Nephron progenitor cell (in vitro differentiated cells): ENCODE results near the gene PLXNA4.

Source experiments
- DNase-seq: peaks from one replicate; pipeline ENCODE4 v3.0.0; 2021
- H3K27ac Mint-ChIP-seq: 2 replicates; pipeline ENCODE4 v1.8.0; 2021; ENCODE audit warnings: mild to moderate bottlenecking, moderate library complexity, mixed read lengths
- H3K27me3 Mint-ChIP-seq: 2 replicates; pipeline ENCODE4 v1.8.0; 2021; ENCODE audit warnings: mild to moderate bottlenecking, low read depth, mixed read lengths; ENCODE audit not compliant: poor library complexity
- H3K36me3 Mint-ChIP-seq: 2 replicates; pipeline ENCODE4 v1.8.0; 2021; ENCODE audit warnings: low read depth, mixed read lengths
- H3K4me1 Mint-ChIP-seq: 2 replicates; pipeline ENCODE4 v1.8.0; 2021; ENCODE audit warnings: mixed read lengths
- H3K4me3 Mint-ChIP-seq: 2 replicates; pipeline ENCODE4 v1.8.0; 2021; ENCODE audit warnings: mild to moderate bottlenecking, moderate library complexity, mixed read lengths
- H3K9me3 Mint-ChIP-seq: 2 replicates; pipeline ENCODE4 v1.8.0; 2021; ENCODE audit warnings: mild to moderate bottlenecking, moderate library complexity, mixed read lengths
- TF ChIP-seq, protein P1 (sequence below): fragments of 200-600 bp; sonication (generic); IDR thresholded peaks from 2 replicates; pipeline ENCODE4 v1.5.0; 2021; ENCODE audit warnings: antibody characterized with exemption

PLXNA4 gene

DNA sequence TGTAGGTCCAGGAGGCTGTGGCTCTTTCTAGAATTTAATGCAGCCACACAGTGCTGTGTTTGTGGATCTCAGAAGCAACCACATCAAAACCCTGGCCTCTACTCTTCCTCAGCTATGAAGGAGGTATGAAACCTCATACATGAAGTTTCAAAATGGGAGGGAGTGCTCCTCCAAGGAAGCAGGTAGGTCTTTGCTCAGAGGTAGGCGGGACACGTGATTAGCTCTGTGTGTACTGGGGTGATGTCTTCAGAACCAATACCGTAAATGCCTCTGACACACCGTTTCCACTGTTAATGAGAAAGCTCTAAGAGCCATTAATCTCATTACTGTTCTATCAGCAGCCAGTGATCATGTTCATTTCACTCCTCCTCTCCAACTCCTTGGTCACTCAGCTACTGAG, 126.1 kb downstream of the PLXNA4 start:
- Mint-ChIP-seq H3K27ac (no peak overlapping the region), H3K4me3 (no peak overlapping the region), H3K9me3 (peaks cover 9% of the 10 kb centered on the region), H3K4me1 (peaks cover 14% of the 10 kb centered on the region), H3K36me3 (no peaks in the 10 kb centered on the region), H3K27me3 (peaks cover 43% of the 10 kb centered on the region)
- no peak for DNase-seq
- TF ChIP-seq, protein P1, sequence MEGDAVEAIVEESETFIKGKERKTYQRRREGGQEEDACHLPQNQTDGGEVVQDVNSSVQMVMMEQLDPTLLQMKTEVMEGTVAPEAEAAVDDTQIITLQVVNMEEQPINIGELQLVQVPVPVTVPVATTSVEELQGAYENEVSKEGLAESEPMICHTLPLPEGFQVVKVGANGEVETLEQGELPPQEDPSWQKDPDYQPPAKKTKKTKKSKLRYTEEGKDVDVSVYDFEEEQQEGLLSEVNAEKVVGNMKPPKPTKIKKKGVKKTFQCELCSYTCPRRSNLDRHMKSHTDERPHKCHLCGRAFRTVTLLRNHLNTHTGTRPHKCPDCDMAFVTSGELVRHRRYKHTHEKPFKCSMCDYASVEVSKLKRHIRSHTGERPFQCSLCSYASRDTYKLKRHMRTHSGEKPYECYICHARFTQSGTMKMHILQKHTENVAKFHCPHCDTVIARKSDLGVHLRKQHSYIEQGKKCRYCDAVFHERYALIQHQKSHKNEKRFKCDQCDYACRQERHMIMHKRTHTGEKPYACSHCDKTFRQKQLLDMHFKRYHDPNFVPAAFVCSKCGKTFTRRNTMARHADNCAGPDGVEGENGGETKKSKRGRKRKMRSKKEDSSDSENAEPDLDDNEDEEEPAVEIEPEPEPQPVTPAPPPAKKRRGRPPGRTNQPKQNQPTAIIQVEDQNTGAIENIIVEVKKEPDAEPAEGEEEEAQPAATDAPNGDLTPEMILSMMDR: no peak

DNA sequence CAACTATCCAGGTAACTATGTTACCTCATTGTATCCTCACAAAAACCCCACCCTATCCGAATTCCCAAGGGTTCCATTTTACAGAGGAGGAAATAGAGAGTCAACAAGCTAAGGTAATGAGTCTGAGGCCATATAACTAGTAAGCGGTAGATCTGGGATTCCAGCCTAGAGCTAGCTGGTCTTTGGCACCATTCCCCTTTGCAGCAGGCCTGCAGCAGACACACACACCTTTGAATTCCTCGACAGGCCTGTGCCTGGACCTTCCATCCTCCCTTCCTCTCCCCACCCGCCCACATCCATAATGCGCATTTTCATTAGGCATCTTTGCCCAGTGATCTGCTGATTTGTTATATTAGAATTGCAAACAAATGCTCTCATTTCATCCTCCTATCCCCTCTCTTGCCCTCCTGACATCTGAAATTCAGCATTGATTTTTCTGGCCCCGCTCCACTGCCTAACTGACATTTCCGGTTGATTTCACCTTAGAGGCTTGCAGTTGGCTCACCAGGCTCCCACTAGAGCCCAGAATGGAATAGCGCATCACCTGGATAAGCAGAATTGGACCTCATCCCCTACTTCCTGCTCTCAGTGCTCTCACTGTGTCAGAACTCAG, 129.5 kb downstream of the PLXNA4 start:
- Mint-ChIP-seq H3K27ac (no peak overlapping the region), H3K27me3 (peaks cover 41% of the 10 kb centered on the region), H3K4me3 (no peak overlapping the region), H3K36me3 (no peaks in the 10 kb centered on the region), H3K4me1 (peaks cover 17% of the 10 kb centered on the region), H3K9me3 (peaks cover 9% of the 10 kb centered on the region)
- TF ChIP-seq, protein P1: no peak
- no peak for DNase-seq

DNA sequence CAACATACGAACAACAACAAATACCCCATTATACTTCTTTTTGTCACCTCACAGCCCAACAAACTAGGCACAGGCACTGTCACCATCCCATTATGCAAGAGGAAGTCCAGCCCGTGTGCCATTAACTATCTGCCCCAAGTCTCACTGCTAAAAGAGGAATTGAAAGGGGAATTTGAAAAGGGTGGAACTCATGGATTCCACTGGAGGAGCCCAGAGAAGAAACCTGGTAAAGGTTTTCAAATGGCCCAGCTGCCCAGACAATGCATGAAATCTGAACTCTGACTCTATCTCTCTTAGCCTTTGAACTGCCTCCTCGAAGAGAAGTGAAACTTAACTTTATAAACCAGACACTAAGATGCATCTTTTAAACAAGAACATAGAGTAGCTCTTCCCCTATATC, 130.0 kb downstream of the PLXNA4 start:
- H3K36me3 Mint-ChIP-seq: no peaks in the 10 kb centered on the region
- H3K27me3 Mint-ChIP-seq: peaks cover 42% of the 10 kb centered on the region
- H3K9me3 Mint-ChIP-seq: peaks cover 9% of the 10 kb centered on the region
- H3K27ac Mint-ChIP-seq: no peak overlapping the region
- no peak overlapping the region for H3K4me3 Mint-ChIP-seq
- peaks cover 18% of the 10 kb centered on the region for H3K4me1 Mint-ChIP-seq
- TF ChIP-seq, protein P1: no peak
- no peak for DNase-seq

DNA sequence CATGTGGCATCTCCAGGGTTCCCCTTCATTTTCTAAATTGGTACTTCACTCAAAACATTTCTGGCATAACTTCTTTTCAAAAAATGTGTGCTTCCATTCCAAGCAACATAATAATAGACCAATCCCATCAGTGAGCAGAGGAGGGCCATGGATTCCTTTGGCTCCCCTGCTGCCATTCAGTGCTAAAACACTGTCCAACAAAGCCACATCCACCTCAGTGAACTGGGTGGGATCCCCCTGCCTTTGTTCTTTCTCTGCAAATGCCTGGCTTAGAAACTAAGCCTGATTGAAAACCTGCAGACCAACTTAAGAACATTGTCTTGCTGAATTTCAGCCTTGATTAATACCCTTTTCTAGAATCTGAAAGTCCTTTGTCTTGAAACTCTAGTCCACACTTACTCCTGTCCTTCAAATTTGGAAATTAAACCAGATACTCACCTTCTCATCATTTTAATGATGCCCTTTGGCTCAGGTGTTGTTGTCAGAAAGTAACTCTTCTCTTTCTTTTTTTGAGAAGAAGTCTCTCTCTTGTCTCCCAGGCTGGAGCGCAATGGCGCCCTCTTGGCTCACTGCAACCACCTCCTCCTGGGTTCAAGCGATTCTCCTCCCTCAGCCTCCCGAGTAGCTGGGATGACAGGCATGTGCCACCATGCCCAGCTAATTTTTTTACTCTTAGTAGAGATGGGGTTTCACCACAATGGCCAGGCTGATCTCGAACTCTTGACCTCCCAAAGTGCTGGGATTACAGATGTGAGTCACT, 132.3 kb downstream of the PLXNA4 start:
- Mint-ChIP-seq H3K4me3 (no peak overlapping the region), H3K27me3 (peaks cover 38% of the 10 kb centered on the region), H3K4me1 (peaks cover 19% of the 10 kb centered on the region), H3K36me3 (no peaks in the 10 kb centered on the region), H3K9me3 (peaks cover 4% of the 10 kb centered on the region), H3K27ac (no peak overlapping the region)
- TF ChIP-seq, protein P1: no peak
- no peak for DNase-seq

DNA sequence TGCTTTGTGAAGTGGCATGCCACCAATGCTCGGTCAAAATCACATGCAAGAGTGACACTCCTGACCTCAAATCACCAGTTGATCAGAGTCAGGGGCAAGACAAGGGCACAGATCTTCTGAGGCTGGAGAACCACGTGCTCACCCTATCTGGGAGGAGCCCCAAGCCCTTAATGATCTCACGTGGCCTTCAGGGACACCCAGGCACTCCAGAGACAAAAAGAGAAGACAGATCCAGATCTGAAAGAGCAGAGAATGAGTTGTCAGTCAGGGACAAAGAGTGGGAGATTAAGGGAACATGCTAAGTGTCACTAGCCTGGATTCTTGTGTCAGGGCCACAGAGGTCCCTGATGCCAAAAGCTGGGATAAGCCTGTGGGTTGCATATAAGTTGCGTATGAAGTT, 134.3 kb downstream of the PLXNA4 start:
- TF ChIP-seq, protein P1: no peak
- Mint-ChIP-seq H3K4me1 (peaks cover 28% of the 10 kb centered on the region), H3K27me3 (peaks cover 37% of the 10 kb centered on the region), H3K36me3 (no peaks in the 10 kb centered on the region), H3K9me3 (no peaks in the 10 kb centered on the region), H3K27ac (no peak overlapping the region), H3K4me3 (no peak overlapping the region)
- DNase-seq: no peak

DNA sequence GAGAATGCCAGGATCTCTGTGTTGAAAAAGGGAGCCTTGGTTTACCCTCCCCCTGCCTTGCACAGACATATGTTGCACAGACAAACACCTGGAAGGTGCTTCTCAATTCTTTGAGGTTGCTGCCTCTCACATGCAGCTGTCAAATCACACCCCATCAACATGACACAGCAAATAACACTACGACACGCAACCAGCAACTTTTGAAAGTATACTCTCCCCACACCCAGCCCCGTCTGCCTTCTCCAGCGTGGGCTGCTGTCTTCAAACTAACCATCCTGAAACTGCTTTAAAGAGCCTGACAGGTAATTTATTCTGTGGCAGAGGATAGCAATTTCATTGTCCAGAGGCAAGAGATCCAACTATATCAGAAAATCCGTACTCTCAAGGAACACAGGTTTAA, 136.1 kb downstream of the PLXNA4 start:
- H3K27ac Mint-ChIP-seq: no peak overlapping the region
- H3K4me1 Mint-ChIP-seq: peaks cover 30% of the 10 kb centered on the region
- H3K36me3 Mint-ChIP-seq: no peaks in the 10 kb centered on the region
- TF ChIP-seq, protein P1: no peak
- DNase-seq: no peak
- peaks cover 45% of the 10 kb centered on the region for H3K27me3 Mint-ChIP-seq
- no peak overlapping the region for H3K4me3 Mint-ChIP-seq
- H3K9me3 Mint-ChIP-seq: no peaks in the 10 kb centered on the region
